ENCODE measurements around the gene NDC1.

GRCh38 chr1:53777272-53777671 lies 60.8 kb downstream of the NDC1 start:
- no peak for TF ChIP-seq CTCF (conservative IDR thresholded peaks at IDR 0.05 in 1 of 2, IDR thresholded peaks at IDR 0.05 in 1 of 2; ENCODE audit: extremely low read depth in 1 of 2, insufficient read depth in 1 of 2, low read depth in 1 of 2, low read length in 2 of 2)
- TF ChIP-seq EZH2 (IDR thresholded peaks at IDR 0.05; ENCODE audit: borderline replicate concordance, low read length) = no peak

Measured in mammary epithelial cell (primary cell).